Measurements from ENCODE around the gene SEMA3E.

The SEMA3E gene

DNA sequence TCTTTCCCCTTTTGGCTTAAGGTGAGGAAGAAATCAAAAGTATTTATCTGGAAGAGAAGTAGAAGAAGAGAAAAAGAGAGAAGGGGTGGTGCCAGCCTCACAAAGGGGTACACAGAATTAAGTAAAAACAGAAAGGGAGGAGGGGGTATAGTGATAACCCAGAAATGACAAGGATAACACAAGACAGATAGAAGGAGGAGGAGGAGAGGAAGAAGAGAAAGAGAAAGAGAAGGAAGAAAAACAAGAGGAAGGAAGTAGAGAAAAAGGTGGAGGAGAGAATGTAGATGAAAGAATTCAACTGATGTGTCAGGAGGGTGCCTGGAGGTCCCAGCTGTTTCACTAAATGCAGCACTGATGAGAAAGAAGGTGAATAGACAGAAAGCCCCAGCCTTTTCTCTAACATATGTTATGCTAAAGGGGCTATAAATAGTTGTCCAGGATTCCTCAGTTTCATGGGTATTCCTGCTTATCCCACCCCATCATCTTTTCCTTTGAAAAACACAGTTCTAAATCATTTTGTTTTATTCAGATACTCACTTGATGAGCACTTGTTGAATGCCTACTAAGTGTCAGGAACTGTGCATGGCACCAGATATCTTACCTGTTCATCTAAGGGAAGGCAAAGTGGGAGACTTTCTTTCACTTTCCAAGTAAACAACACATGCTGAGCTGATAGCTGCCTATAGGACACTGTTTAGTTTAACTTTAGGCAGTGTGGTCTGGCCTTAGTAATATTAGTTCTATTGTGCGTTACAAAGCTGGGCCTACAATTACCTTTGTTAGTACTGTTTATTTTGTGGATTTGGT is 8.0 kb downstream of the SEMA3E start:
- FAIRE-seq: no peak

DNA sequence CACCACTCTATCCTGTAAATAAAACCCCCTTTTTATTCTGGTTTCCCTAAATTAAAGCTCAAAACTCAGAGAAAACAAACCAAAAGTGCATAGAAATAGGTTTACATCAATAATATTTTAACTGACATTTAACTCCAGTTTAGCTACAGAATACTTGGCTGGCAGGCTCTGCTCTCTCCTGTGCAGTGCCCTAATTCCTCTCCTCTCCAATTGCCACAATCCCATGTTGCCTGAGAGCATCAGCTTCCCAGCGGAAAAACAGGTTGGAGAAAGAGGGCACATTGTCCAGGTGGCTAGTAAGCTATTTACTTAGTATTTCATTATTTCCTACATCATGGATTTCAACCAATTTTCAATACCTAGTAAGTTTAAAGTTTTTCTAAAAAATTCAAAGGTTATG is 8.7 kb downstream of the SEMA3E start:
- FAIRE-seq: no peak

GRCh38 chr7:83633516-83633915 is 15.4 kb downstream of the SEMA3E start:
- FAIRE-seq: no peak

DNA sequence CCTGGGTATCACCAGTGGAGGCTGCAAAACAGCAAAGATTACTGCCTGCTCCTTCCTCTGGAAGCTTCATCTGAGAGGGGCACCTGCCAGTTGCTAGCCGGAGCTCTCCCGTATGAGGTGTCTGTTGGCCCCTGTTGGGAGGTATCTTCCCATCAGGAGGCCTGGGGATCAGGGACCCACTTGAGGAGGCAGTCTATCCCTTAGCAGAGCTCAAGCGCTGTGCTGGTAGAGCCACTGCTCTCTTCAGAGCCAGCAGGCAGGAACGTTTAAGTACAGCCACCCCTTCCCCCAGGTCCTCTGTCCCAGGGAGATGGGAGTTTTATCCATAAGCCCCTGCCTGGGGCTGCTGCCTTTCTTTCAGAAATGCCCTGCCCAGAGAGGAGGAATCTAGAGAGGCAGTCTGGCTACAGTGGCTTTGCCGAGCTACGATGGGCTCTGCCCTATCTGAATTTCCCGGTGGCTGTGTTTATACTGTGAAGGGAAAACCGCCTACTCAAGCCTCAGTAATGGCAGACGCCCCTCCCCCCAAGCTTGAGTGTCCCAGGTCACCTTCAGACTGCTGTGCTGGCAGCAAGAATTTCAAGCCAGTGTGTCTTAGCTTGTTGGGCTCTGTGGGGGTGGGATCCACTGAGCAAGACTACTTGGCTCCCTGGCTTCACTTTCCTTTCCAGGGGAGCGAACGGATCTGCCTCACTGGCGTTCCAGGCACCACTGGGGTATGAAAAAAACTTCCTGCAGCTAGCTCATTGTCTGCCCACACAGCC is 19.6 kb downstream of the SEMA3E start:
- no peak for FAIRE-seq

DNA sequence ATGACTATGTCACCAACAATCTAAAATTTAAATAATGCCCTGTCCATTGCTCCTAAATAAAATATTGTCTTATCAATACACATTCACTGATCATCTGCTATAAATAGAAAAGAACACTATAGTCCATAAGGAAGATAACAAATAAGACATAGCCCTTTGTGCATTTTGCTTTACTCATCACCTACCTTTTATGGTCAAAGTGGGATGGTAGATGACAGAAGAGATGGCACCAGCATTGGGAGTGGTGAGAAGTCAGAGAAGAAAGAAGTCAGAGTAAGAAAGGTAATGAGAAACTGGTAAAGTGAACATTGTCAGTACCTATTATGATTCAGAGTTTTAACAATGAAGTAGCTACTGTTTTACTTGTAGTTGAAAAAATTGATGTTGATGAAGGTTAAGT is 31.1 kb downstream of the SEMA3E start:
- no peak for FAIRE-seq

GRCh38 chr7:83614112-83614511 is 34.8 kb downstream of the SEMA3E start:
- no peak for FAIRE-seq

DNA sequence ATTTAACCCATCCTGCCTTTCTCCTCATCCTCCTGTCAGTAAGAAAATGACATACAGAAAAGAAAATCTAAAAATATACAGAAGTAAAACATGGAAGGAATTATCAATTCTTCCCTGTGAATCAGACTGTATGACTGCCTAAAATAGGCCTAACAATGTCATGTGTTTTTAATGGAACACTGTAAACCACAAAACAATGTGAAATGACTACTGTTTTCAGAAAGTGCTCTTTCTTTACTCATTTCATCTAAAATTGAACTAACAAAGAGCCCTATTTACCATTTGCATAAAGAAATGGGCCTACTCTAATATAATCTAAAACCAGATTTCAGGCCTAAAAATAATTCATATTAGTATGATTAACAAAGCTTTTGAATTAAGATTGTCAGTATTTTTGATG is 35.7 kb downstream of the SEMA3E start:
- no peak for FAIRE-seq

DNA sequence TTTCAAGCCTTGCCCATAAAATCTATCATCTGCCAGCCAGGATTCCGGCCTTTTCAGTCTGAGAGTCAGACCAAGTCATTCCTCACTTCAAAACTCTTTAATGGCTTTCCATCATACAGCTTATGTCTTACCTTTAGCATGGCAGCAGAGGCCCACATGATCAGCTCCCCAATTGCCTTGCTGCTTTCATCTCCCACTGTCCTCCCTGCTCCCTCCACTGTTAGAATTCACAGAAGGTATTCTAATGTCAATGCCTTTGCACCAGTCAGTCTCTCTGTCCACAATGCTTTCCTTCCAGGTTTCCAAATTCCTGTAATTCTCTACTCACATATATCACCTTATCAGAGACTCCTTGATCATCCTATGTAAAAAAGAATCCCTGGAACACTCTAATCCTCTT is 37.2 kb downstream of the SEMA3E start:
- no peak for FAIRE-seq

GRCh38 chr7:83610649-83611304 is 38.2 kb downstream of the SEMA3E start:
- FAIRE-seq: no peak

- peak; percentile 57 for FAIRE-seq
Measured at GRCh38 chr7:83608716-83609115, 40.2 kb downstream of the SEMA3E start.

GRCh38 chr7:83603649-83604048 is 45.3 kb downstream of the SEMA3E start:
- no peak for FAIRE-seq

DNA sequence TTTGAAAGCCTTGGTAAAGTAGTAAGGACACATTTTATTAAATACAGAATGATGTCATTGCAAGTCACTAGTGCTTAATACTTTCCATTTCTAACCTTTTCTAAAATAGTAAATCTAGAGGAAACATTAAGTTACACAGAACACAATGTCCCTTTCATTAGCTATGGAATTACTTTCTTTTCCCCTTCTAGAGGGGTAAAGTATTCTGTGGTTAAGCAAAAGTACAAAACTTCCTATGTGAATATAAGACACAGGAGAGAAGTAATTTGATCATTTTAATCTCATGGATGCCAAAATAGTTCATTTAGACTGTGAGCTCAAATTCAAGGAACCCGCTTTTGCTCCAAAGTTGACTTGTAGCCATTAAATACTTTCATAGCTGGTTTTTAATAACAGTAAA is 49.8 kb downstream of the SEMA3E start:
- FAIRE-seq: no peak

DNA sequence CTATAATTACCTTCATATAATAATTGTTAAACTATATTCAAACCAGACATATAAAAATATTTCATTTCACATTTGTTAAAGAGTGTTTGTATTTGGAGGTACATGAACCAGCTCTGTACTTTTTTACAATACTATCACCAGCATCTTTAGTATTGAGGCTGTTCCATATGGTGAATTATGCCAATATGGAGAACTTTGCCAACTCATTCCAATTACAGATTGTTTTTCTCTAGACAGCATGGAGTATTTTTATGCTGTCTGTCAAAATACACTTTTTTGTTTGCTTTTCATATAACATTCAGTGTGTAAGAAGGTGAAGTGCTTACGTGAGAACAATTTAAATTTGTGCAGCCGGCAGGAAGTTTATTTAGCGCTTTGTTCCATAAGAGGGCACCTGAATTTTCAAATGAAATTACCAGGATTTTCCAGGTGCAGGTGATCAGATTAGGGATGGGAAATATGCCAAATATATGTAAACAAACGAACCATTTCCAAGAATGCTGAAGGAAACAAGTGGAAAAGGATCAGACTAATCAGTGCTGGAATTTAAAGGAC is 54.9 kb downstream of the SEMA3E start:
- FAIRE-seq: no peak

DNA sequence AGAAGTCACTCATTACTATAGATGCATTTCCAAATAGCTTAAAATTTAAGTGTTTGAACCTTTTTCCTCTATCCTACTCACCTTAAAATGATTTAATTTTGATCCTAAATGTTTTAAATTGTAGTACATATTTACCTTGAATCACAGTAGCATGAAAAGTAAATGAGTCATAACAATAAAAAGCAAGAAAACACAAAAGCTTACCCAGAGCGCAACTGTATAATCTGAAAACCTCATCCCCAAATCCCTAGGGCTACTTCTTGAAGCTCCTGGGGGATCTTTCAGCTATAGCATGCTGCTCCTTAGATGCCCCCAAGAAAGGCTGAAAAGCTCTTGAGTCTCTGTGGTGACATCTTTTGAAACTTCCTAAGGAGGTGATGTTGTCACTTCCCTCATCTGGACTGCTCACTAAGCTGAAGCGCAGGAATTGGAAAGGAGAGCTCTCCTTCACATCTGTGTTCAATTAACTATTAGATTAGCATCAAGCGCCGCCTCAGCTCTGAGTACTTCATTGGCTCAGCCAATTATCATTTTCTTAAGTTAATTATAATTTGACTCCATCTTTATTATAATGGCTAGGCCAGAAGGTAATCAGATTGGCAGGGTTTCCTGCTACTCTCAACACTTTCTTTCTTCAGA is 60.2 kb downstream of the SEMA3E start:
- no peak for FAIRE-seq

DNA sequence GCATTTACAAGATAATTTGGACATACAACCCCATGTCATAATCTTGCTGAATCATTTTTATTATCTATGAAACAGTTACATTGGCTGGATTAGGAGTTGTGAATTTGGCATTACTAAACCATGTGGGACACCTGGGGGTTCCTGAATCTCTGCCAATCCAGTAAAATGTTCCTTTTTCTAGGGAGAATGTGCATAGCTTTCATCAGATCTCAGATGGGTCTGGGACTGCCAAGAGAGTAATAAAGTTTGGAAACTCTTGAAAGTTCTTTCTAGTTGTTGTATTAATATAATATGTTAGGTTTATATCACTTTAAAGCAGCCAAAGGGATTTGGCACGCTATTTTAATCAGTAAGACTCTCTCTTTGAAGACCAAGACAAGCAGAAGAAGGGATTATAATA is 62.7 kb downstream of the SEMA3E start:
- no peak for FAIRE-seq

- peak; percentile 93 for FAIRE-seq
Measured at GRCh38 chr7:83581667-83582435, 67.1 kb downstream of the SEMA3E start.

DNA sequence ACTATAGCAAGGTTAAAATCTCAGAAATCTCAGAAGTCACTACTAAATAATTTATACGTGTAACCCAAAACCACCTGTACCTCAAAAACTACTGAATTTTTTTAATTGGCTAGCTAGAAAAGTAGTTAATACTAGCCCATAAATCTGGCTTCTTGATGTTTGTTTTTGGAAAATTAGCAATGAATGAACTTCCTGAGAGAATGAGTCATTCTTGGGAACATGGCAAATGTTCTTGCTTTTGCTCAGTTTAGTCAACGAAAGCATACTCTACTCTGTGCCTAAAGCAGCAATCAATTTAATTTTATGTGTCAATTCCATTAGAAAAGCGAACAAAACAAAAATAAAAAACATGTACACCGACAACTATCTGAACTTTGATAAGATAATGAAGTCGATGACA is 69.2 kb downstream of the SEMA3E start:
- no peak for FAIRE-seq

DNA sequence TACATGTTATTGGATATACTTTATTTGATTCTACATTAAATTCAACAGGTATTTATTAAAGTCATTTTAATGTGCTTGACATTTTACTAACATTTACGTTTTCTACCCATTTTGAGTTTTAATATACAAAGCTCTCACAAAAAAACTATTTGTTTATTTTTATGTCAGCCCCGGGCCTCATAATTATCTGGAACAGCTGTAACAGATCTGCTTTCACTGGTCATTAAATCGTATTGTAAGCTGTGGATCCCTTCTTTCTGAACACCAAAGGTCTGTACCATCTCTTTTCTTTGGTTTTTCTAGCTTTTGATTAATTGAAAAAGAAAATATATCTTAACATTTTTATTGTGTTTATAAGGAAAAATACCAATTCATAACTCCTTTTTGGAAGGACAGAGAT is 73.5 kb downstream of the SEMA3E start:
- no peak for FAIRE-seq

GRCh38 chr7:83574616-83575015 is 74.3 kb downstream of the SEMA3E start:
- no peak for FAIRE-seq

DNA sequence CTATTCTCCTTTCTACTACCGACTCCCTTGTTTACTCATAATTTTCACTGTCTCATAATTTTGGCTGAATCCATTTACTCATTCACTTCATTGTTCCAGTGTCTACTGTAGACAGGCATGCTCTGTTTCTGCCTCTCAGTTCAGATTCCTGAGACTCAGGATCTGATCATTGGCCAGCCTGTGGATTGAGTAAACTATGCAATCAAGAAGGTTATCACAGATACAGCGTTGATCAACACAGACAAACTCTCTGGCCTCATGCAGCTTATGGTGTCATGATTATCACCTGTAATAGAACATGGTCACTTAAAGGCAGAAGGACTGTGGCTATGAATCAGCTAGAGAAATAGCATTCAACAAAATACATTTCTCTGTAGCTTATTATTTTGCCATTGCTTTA is 86.0 kb downstream of the SEMA3E start:
- FAIRE-seq: no peak

DNA sequence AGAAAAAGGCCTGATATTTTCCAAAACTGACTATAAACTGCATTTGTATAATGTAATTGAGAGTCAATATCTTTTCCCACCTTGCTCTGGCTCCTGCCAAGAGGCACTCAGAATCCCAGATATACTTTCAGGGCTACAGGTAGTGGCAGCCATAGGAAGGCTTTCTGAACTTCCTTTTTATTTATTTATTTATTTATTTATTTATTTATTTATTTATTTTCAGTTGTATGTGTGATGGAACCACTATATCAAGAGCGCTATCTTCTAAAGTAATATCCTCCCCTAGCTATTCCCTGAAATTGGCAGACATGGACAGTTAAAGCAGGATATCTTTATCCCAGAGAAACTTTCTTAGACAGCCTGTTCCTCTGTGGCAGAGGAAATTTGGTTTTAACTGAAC is 86.7 kb downstream of the SEMA3E start:
- FAIRE-seq: no peak

GRCh38 chr7:83559887-83560286 is 89.1 kb downstream of the SEMA3E start:
- no peak for FAIRE-seq

All from colon (tissue), 2 donors.